ENCODE data around the gene EDDM3A.
"Not testable (repeated sequence)": the region's sequence is repeated elsewhere in the genome, so short reads cannot be mapped to it uniquely, and the experiment has no call there.

Gene EDDM3A

GRCh38 chr14:20733684-20734429, 11.8 kb upstream of the EDDM3A start:
- DNase-seq, result no peak

- no peak for DNase-seq
Measured at GRCh38 chr14:20734430-20734806, 11.3 kb upstream of the EDDM3A start.

GRCh38 chr14:20738292-20738691, 7.4 kb upstream of the EDDM3A start:
- not testable (repeated sequence) for DNase-seq

- DNase-seq, result no peak
Measured at GRCh38 chr14:20742132-20742531, 3.6 kb upstream of the EDDM3A start.

GRCh38 chr14:20743556-20743955, 2.1 kb upstream of the EDDM3A start:
- no peak for DNase-seq

GRCh38 chr14:20746566-20746965, 879 bp downstream of the EDDM3A start:
- peak; percentile 33 to 41 for DNase-seq

GRCh38 chr14:20748439-20748838, 2.8 kb downstream of the EDDM3A start:
- DNase-seq, result no peak

- DNase-seq, result no peak
Measured at GRCh38 chr14:20750194-20750593, 4.5 kb downstream of the EDDM3A start.

GRCh38 chr14:20751963-20752562, 6.4 kb downstream of the EDDM3A start:
- no peak for DNase-seq

GRCh38 chr14:20754308-20754707, 8.6 kb downstream of the EDDM3A start:
- no peak for DNase-seq

- DNase-seq, result no peak
Measured at GRCh38 chr14:20755037-20755436, 9.3 kb downstream of the EDDM3A start.

- DNase-seq, result peak; percentile 40 to 52
Measured at GRCh38 chr14:20757965-20758364, 12.3 kb downstream of the EDDM3A start.

GRCh38 chr14:20759465-20759864, 13.8 kb downstream of the EDDM3A start:
- DNase-seq, result not testable (repeated sequence)

GRCh38 chr14:20760950-20761349, 15.3 kb downstream of the EDDM3A start:
- DNase-seq, result no peak

GRCh38 chr14:20768593-20768892, 22.9 kb downstream of the EDDM3A start:
- no peak for DNase-seq

GRCh38 chr14:20769421-20769820, 23.7 kb downstream of the EDDM3A start:
- DNase-seq, result peak; percentile 39 to 49

GRCh38 chr14:20772650-20773049, 27.0 kb downstream of the EDDM3A start:
- no peak for DNase-seq

- DNase-seq, result no peak
Measured at GRCh38 chr14:20774258-20774824, 28.7 kb downstream of the EDDM3A start.

GRCh38 chr14:20775043-20775442, 29.4 kb downstream of the EDDM3A start:
- DNase-seq, result no peak

- peak; percentile 62 to 66 for DNase-seq
Measured at GRCh38 chr14:20775901-20776300, 30.2 kb downstream of the EDDM3A start.

GRCh38 chr14:20781803-20782202, 36.1 kb downstream of the EDDM3A start:
- no peak for DNase-seq

GRCh38 chr14:20782280-20782890, 36.7 kb downstream of the EDDM3A start:
- peak; percentile 56 to 59 for DNase-seq

- no peak for DNase-seq
Measured at GRCh38 chr14:20787025-20787424, 41.3 kb downstream of the EDDM3A start.
